GM10266 (cell line): ENCODE data around the gene PTPRD.

ENCODE experiments used
- DNase-seq: peaks from one replicate; pipeline ENCODE4 v3.0.0; 2012; ENCODE audit errors: extremely low spot score
- TF ChIP-seq, protein P1 (sequence below): IDR thresholded peaks from 2 replicates; pipeline ENCODE4 v1.5.1; 2012; ENCODE audit warnings: mild to moderate bottlenecking, low read depth; ENCODE audit not compliant: control insufficient read depth, insufficient read depth; ENCODE audit errors: missing control alignments

The PTPRD gene

GRCh38 chr9:8899511-8899910 lies 1713.3 kb downstream of the PTPRD start:
- TF ChIP-seq, protein P1, sequence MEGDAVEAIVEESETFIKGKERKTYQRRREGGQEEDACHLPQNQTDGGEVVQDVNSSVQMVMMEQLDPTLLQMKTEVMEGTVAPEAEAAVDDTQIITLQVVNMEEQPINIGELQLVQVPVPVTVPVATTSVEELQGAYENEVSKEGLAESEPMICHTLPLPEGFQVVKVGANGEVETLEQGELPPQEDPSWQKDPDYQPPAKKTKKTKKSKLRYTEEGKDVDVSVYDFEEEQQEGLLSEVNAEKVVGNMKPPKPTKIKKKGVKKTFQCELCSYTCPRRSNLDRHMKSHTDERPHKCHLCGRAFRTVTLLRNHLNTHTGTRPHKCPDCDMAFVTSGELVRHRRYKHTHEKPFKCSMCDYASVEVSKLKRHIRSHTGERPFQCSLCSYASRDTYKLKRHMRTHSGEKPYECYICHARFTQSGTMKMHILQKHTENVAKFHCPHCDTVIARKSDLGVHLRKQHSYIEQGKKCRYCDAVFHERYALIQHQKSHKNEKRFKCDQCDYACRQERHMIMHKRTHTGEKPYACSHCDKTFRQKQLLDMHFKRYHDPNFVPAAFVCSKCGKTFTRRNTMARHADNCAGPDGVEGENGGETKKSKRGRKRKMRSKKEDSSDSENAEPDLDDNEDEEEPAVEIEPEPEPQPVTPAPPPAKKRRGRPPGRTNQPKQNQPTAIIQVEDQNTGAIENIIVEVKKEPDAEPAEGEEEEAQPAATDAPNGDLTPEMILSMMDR = no peak
- no peak for DNase-seq

- TF ChIP-seq, protein P1 = peak; percentile 34
- peak; percentile 4 for DNase-seq
Measured at GRCh38 chr9:8895861-8896224, 1717.0 kb downstream of the PTPRD start.

- TF ChIP-seq, protein P1 = no peak
- no peak for DNase-seq
Measured at GRCh38 chr9:8895106-8895860, 1717.5 kb downstream of the PTPRD start.

- DNase-seq = no peak
- TF ChIP-seq, protein P1 = no peak
Measured at GRCh38 chr9:8890695-8891094, 1722.1 kb downstream of the PTPRD start.

GRCh38 chr9:8889100-8889499 lies 1723.7 kb downstream of the PTPRD start:
- DNase-seq = no peak
- TF ChIP-seq, protein P1 = no peak

- TF ChIP-seq, protein P1 = no peak
Measured at GRCh38 chr9:8888591-8888990, 1724.2 kb downstream of the PTPRD start.

GRCh38 chr9:8887369-8887768 lies 1725.4 kb downstream of the PTPRD start:
- DNase-seq = no peak
- TF ChIP-seq, protein P1 = no peak

More at GRCh38 chr9:8888591-8888990, 1724.2 kb downstream of the PTPRD start:
- no peak for DNase-seq
